Ectodermal cell (in vitro differentiated cells): Measurements from ENCODE around the gene BARD1.
"Not testable (repeated sequence)": the region's sequence is repeated elsewhere in the genome, so short reads cannot be mapped to it uniquely, and the experiment has no call there.

Experiments used
- H3K27ac ChIP-seq: 2 replicates; pipeline ENCODE4 v1.7.0; 2013; ENCODE audit warnings: mild to moderate bottlenecking, low read depth, low read length; ENCODE audit not compliant: insufficient read depth, poor library complexity, severe bottlenecking
- H3K27me3 ChIP-seq: 2 replicates; pipeline ENCODE4 v1.7.0; 2013; ENCODE audit warnings: mild to moderate bottlenecking, low read length; ENCODE audit not compliant: insufficient read depth, control insufficient read depth, poor library complexity, severe bottlenecking
- H3K36me3 ChIP-seq: one replicate; pipeline ENCODE4 v1.7.0; 2013; ENCODE audit warnings: low read length; ENCODE audit not compliant: control insufficient read depth, insufficient read depth
- H3K4me1 ChIP-seq: one replicate; pipeline ENCODE4 v1.7.0; 2013; ENCODE audit warnings: low read length; ENCODE audit not compliant: control insufficient read depth, insufficient read depth
- H3K4me3 ChIP-seq: 2 replicates; pipeline ENCODE4 v1.7.0; 2013; ENCODE audit warnings: low read depth, low read length, control low read depth; ENCODE audit not compliant: insufficient read depth
- H3K9me3 ChIP-seq: 2 replicates; pipeline ENCODE4 v1.7.0; 2013; ENCODE audit warnings: mild to moderate bottlenecking, low read length, moderate library complexity; ENCODE audit not compliant: control insufficient read depth
- WGBS, 2 experiments: methylation state at CpG; one replicate each; pipeline ENCODE4 v1.1.7; 2013; ENCODE audit warnings: missing lambda C conversion rate in 2 of 2; 5-methylcytosine and 5-hydroxymethylcytosine counted together

BARD1 gene

DNA sequence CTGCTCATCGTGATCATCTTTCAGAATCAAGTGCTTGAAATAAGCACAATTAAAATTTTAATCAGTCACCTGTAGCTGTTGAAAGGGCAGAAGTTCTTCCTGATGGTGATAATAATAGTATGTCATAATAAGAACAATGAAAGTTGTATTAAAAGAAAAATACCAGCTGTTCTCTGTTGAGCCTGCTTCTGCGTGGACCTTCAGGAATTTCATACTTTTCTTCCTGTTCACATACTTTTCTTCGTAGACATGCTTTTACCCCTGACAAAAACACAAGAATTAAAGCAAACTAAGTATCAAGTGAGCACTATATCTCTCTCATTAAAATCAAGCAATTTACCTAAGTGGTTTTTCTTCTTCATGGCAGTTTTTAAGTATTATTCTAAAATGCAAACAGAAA is 79.2 kb downstream of the BARD1 start:
- Histone ChIP-seq H3K27ac (no peak overlapping the region), H3K9me3 (no peaks in the 10 kb centered on the region), H3K27me3 (no peaks in the 10 kb centered on the region), H3K4me3 (no peak overlapping the region), H3K4me1 (no peaks in the 10 kb centered on the region), H3K36me3 (no peaks in the 10 kb centered on the region)
- WGBS, 2 experiments: 87 to 96% methylated on average over 2 to 3 of the region's 3 CpGs

DNA sequence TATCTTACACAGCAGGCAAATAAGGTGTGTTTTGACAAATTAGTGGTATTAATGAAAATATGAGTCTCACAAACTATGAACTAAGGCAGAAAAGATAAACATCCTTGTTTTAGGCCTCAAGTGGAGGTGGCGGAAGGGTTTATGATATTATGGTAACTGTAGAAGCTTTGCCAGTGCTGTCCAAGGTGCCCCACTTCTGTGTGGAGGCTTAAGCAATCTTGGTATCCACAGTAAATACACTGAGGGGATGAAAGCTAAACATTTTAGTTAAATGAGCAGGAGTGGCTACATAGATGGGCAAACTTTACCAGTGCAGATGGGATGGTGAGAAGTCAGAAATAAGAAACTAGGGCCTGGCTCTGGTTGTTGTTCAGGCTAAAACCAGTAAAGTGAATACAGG is 84.7 kb downstream of the BARD1 start:
- Histone ChIP-seq H3K27ac (no peak overlapping the region), H3K27me3 (no peaks in the 10 kb centered on the region), H3K4me1 (no peaks in the 10 kb centered on the region), H3K4me3 (no peak overlapping the region), H3K36me3 (no peaks in the 10 kb centered on the region), H3K9me3 (no peaks in the 10 kb centered on the region)
- WGBS, 2 experiments: 90 to 92% methylated on average over 1 of the region's 1 CpG

DNA sequence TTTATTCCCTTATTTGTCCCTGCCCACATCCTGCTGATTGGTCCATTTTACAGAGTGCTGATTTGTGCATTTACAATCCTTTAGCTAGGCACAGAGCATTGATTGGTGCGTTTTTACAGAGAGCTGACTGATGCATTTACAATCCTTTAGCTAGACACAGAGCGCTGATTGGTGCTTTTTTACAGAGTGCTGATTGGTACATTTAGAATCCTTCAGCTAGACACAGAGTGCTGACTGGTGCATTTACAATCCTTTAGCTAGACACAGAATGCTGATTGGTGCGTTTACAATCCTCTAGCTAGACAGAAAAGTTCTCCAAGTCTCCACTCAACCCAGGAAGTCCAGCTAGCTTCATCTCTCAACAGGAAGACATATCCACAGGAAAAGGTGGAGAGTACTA is 91.6 kb downstream of the BARD1 start:
- not testable (repeated sequence) for H3K36me3 ChIP-seq, H3K27ac ChIP-seq, H3K27me3 ChIP-seq, H3K9me3 ChIP-seq, H3K4me3 ChIP-seq, H3K4me1 ChIP-seq
- 93 to 95% methylated on average over 3 of the region's 3 CpGs for whole genome bisulfite sequencing, 2 experiments

DNA sequence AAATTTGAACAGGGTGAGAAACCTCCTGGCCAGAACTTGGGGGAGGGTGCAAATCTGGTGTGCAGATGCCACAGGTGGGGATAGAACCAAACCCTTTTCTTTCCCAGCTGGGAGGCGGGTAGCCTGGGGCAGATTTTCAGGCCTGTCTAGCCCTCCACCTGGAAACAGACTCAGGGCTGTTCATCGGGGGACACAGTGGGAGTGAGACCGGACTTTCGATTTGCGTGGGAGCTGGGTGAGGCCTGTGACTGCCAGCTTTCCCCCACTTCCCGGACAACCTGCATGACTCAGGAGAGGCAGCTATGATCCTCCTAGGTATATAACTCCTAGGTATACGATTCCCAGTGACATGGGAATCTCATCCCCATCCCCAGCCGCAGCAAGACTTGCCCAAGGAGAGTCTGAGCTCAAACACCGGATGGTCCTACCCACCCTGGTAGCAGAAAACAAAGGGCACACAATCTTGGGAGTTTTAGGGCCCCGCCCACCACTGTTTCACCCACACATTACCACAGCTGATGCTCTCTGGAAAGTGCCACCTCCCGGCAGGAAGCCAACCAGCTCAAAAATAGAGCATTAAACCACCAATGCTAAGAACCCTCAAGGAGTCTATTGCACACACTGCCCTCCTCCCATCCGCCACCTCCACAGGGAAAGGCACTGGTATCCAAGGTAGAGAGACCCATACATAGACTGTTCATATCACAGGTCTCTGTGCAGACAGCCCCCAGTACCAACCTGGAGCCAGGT is 92.5 kb downstream of the BARD1 start:
- Histone ChIP-seq H3K4me3 (no peak overlapping the region), H3K27ac (no peak overlapping the region), H3K9me3 (no peaks in the 10 kb centered on the region), H3K27me3 (no peaks in the 10 kb centered on the region), H3K36me3 (no peaks in the 10 kb centered on the region), H3K4me1 (no peaks in the 10 kb centered on the region)
- 93 to 97% methylated on average over 12 of the region's 12 CpGs for WGBS, 2 experiments

DNA sequence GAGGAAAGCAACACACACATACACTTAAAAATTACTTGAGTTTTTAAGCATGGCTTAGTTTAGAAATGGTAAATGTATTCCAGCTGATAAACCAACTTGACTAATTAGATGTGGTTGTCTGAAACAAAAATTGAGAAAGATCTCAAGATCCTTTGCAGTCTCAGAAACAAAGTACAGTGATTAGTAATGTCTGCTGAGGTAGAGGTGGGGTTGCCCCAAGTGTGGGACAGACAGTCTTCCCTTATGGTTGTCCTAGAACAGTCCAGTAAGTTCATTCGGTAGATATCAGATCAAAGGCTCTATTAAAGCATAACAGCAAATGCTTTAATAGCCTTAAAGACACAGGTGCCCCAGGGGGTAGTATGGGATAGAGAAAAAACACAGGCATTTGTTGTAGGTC is 94.5 kb downstream of the BARD1 start:
- Histone ChIP-seq H3K4me3 (no peak overlapping the region), H3K27ac (no peak overlapping the region), H3K27me3 (no peaks in the 10 kb centered on the region), H3K36me3 (no peaks in the 10 kb centered on the region), H3K4me1 (no peaks in the 10 kb centered on the region), H3K9me3 (no peaks in the 10 kb centered on the region)
- WGBS, 2 experiments: 0% methylated on average over 1 of the region's 1 CpG; no CpG with 5 or more reads in 1 of the 2 experiments

DNA sequence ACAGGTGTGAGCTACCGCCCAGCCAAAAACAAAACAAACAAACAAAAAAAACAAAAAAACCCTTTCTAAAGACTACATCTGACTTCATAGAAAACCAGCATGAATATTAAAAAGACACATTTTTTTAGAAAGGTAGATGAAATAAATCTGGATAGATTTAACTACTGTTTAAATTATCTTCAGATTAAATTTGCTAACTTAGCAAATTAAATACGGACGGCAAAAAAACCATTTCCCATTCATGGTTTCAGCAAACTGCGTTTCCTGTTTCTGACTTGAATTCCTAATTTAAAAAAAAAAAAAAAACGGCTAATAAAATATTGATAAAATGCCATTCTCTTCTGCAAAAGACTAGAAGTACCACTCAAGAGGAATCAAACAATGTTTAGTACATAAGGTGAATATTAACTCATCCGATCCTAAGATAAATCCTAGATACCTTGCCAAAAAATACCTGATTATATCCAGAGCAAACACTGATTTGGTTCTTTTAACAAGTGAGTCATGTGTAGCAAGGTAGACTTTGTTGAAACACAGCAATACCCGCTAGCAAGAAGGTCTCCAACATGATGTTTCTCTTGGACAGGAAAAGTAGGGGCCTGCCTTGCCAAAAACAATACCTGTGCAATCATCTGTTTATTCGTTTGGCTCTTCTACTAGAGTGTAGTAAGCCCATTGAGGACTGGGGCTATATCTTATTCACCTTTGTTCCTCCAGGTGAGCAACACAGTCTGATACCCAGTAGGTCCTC is 96.2 kb downstream of the BARD1 start:
- H3K4me1 ChIP-seq: no peaks in the 10 kb centered on the region
- no peaks in the 10 kb centered on the region for H3K9me3 ChIP-seq
- H3K27me3 ChIP-seq: no peaks in the 10 kb centered on the region
- H3K36me3 ChIP-seq: no peaks in the 10 kb centered on the region
- H3K4me3 ChIP-seq: no peak overlapping the region
- whole genome bisulfite sequencing, 2 experiments: 70 to 83% methylated on average over 7 to 8 of the region's 8 CpGs
- no peak overlapping the region for H3K27ac ChIP-seq

GRCh38 chr2:214710729-214711128 is 98.8 kb downstream of the BARD1 start:
- Histone ChIP-seq H3K4me3 (no peak overlapping the region), H3K4me1 (no peaks in the 10 kb centered on the region), H3K27ac (no peak overlapping the region), H3K27me3 (no peaks in the 10 kb centered on the region), H3K36me3 (no peaks in the 10 kb centered on the region), H3K9me3 (no peaks in the 10 kb centered on the region)
- no CpG with 5 or more reads among the region's 2 CpGs for WGBS, 2 experiments

GRCh38 chr2:214706986-214707385 is 102.5 kb downstream of the BARD1 start:
- WGBS, 2 experiments: 28 to 41% methylated on average over 2 of the region's 2 CpGs
- no peak overlapping the region for H3K4me3 ChIP-seq
- H3K9me3 ChIP-seq: no peaks in the 10 kb centered on the region
- H3K27ac ChIP-seq: no peak overlapping the region
- H3K27me3 ChIP-seq: no peaks in the 10 kb centered on the region
- no peaks in the 10 kb centered on the region for H3K4me1 ChIP-seq
- no peaks in the 10 kb centered on the region for H3K36me3 ChIP-seq

DNA sequence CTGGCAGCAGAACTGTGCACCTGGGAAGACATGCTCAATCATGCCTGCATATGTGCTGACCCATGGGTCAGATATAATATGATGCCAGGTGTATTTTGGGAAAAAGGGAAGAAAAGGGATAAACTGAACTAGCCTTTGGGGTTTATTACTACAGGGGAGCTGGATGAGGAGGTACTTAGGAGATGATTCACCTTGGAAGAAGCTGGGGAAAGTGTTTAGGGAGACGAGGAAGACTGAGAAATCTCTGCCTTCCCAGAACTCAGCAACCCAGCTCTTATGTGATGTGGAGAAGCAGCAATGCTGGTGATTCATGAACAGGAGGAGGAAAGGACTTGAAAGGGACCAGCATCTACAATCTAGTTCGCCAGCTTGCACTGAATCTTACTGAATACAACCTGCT is 110.2 kb downstream of the BARD1 start:
- H3K27me3 ChIP-seq: no peaks in the 10 kb centered on the region
- H3K9me3 ChIP-seq: no peaks in the 10 kb centered on the region
- H3K27ac ChIP-seq: no peak overlapping the region
- no peak overlapping the region for H3K4me3 ChIP-seq
- no peaks in the 10 kb centered on the region for H3K36me3 ChIP-seq
- H3K4me1 ChIP-seq: no peaks in the 10 kb centered on the region
- WGBS, 2 experiments: 44 to 47% methylated on average over 2 of the region's 2 CpGs

DNA sequence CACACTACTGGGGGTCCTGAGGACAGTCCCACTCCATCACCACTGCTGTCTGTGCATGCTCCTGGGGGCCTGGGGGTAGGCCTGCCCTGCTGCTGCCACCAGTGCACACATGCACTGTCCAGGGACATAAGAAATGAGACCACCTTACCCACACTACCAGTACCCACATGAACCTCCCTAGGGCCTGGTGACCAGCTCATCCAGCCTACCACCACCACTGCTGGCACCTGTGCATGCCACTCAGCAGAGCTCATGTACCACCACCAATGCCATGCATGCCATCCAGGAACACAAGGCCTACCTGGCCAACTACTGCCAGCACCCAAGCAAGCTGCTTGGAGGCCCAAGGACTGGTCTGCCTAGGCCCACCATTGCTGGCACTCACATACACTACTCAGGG is 112.8 kb downstream of the BARD1 start:
- H3K36me3 ChIP-seq: no peaks in the 10 kb centered on the region
- H3K4me1 ChIP-seq: no peaks in the 10 kb centered on the region
- no peaks in the 10 kb centered on the region for H3K27me3 ChIP-seq
- no peak overlapping the region for H3K27ac ChIP-seq
- no peak overlapping the region for H3K4me3 ChIP-seq
- H3K9me3 ChIP-seq: no peaks in the 10 kb centered on the region
